ENCODE measurements around the gene SIL1.
A peak's percentile ranks its signal among the peaks of the same experiment; 100 is the strongest.
"Not testable (repeated sequence)": the region's sequence is repeated elsewhere in the genome, so short reads cannot be mapped to it uniquely, and the experiment has no call there.

SIL1 gene

DNA sequence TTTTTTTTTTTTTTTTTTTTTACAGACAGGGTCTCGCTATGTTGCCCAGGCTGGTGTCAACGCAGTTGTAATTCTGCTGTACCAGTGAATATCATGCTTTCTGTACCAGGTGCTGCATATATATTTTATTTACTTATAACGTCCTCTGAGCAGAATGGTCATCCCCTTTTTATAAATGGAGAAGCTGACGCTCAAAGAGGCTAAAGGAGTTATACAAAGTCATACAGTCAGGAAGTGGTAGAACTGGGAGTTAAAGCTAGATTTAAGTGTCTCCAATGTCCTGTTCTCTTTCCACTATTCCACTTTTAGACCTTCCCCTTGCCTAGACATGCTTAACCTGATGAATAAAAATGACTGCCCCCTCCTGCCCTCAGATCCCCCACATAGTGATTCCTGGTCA is 1.2 kb upstream of the SIL1 start:
- DNase-seq (ENCODE audit: low read depth), result no peak

- no peak for DNase-seq (ENCODE audit: low read depth)
Measured at GRCh38 chr5:139196296-139196956, 1.7 kb downstream of the SIL1 start.

- no peak for DNase-seq (ENCODE audit: low read depth)
Measured at GRCh38 chr5:139194486-139194885, 3.7 kb downstream of the SIL1 start.

GRCh38 chr5:139193928-139194327 is 4.2 kb downstream of the SIL1 start:
- DNase-seq (ENCODE audit: low read depth), result no peak

DNA sequence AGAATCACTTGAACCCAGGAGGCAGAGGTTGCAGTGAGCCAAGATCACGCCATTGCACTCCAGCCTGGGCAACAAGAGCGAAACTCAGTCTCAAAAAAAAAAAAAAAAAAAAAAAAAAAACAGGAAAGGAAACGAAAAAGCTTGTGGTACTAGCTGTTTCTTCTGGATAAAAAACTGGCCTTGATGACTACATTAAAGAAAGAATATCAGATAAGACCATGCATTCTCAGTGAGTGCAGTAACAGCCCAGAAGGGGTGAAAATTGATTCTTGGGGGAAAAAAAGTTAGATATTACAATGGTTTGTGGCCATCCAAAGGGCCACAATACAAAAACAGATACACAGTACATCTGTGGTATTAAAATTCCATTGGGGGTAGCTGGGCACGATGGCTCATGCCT is 5.3 kb downstream of the SIL1 start:
- not testable (repeated sequence) for DNase-seq (ENCODE audit: low read depth)

- not testable (repeated sequence) for DNase-seq (ENCODE audit: low read depth)
Measured at GRCh38 chr5:139191954-139192353, 6.2 kb downstream of the SIL1 start.

DNA sequence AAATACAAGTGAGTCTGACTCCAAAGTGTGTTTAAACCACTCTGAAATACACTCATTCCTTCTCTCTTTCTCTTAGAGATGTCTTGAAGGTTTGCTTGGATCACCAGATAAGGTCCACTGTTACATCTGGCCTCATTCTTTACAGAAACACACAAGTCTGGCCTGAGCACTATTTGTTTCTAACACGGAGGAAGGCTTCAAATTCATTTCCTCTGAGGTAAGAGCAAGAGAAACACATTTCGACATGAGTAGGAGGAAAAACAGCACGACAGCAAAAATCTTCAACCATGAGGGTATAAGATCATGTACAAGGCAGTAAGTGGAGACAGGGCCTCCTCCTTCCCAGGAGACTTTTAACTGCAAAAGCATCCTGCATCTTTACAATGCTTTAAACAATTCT is 8.0 kb downstream of the SIL1 start:
- DNase-seq (ENCODE audit: low read depth), result peak; percentile 52

DNA sequence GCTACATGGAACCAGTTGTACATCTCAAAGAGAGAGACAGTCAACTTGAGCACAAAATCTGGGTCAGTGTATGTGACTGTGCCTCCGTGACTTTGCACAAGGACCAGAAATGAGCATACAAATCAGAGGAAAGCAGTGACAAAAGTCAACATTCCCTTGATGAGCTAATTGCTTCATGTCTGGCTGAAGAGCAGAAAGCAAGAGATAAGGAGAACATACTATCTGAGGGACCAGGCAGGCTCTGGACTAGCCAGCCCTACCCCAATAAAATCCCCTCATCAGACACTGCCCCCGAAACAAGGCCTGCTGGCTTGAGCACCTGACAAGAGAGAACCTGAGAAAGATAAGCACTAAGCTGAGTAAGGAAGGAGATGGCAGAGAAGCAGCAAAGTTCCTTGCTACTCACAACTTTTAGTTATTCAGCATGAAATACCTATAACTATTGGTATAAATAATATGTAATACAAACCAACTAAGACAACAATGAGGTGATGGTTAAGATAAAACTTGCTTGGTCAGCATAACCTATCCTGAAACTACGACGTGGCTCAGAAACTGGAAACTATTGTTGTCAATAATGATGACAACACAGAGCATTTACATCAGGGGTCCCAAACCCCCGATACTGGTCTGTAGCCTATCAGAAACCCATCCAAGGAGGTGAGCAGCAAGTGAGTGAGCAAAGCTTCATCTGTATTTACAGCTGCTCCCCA is 9.5 kb downstream of the SIL1 start:
- DNase-seq (ENCODE audit: low read depth), result no peak

GRCh38 chr5:139186752-139187326 is 11.3 kb downstream of the SIL1 start:
- no peak for DNase-seq (ENCODE audit: low read depth)

DNA sequence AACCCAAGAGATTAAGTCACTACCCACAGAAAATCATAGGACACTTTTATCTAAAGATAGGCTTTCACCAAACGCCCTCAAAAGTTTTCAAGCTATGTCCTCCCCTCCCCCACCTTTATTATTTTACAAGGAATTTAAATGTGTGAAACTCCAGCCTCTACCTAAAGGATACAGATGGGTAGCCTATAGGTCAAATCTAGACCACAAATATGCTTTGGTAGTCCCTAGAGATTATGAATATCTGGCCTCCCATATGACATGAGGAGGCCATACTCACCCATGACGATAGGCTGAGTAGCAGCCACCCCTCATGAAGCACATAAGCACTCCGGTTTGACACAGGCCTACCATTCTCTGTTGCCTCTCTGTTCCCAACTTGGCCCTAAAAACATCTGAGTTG is 11.9 kb downstream of the SIL1 start:
- no peak for DNase-seq (ENCODE audit: low read depth)

DNA sequence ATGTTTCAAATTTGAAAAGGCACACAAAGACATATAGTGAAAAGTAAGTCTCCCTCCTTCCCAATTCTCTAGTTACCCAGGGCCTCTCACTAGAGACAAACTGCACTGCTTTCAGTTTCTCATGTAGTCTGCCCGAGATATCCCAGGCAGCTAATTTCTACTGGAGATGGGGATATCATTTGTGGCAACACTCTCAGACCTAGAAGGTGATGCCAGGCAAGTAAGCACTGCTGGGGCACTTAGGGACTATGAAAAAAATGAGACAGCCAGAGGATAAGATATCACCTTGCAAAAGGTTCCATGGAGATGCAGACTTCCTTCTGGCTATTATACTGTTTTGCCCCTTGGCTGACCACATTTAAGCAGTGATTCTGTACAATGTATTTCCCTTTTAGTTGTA is 12.6 kb downstream of the SIL1 start:
- no peak for DNase-seq (ENCODE audit: low read depth)

- no peak for DNase-seq (ENCODE audit: low read depth)
Measured at GRCh38 chr5:139183502-139183901, 14.7 kb downstream of the SIL1 start.

DNA sequence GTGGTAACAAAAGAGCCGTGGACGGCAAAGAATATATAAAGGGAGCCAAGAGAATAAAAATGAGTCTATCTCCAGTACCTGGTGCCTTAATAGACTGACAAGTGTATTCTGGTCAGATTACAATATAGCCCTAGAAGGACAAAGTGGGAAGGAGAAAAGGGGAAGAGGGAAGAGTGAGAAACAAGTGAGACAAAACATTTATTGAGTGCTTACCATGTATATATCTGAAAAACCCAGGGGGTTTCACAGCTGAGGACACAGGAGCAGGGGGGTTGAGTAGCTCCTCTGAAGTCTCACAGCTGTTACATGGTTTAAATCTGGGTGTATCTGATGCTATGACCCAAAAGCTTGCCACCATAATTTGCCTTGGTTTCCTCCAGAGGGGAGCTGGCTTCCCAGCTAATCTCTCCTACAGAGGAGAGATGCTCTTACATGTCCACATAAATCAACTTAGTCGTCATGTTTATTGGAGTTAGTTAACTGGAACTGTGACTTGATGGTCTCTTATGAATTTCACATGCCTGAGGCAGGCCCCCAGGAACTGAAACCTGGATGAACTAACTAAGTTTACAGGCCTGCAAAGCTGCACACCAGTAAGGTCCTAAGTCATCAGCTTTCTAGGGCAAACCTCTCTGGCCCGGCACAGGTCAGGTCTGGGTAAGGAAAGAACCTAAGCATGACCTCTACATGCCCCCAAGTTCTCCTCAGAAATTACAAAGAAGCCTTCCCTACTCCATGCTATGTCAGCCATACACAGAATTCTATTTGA is 15.5 kb downstream of the SIL1 start:
- DNase-seq (ENCODE audit: low read depth), result no peak

DNA sequence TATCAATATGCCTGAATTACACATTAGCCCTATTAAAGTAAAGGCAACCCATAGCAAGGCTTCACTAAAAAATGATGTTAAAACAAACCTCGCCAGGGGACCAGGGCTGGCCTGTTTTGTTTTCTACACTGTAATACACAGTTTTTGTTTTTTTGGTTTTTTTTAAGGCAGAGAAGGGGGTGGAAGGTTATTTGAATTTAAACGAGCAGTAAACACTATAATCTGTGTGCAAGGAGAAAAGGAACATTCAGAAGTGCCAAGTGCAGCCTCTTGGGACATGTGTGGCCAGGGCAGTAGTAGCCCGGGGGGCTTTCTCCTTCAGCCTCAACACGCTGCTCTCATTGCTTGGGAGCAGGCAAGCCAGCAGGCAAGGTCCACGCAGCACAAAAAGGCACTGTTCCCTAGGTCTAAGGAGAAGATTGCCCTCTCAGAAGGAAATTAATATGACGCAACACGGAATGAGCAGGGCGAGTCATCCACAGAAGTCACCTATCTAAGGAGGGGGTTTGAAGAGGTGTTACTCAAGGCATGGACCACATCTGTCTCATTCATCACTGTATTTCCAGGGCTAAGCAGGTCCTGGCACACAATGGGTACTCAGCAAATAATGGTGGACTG is 16.2 kb downstream of the SIL1 start:
- DNase-seq (ENCODE audit: low read depth), result no peak

DNA sequence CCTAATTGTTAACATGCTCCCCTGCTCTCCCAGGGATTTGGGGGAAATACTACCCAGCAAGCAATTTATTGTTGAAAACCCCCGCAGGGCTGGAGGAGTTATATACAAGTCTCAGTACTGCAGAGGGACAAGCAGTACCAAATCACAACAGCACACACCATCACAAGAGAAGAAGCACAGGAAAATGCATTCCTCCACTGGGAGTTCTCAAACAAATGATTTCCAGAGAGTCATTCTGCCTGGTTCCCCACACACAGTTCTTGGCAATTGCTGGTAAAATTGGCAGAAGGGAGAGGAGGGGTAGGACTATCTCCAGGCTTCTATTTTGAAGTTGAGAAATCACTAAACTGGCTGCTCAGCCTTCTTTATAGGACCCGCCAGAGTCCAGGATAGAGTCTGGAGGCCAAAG is 16.8 kb downstream of the SIL1 start:
- peak; percentile 52 for DNase-seq (ENCODE audit: low read depth)

- DNase-seq (ENCODE audit: low read depth), result no peak
Measured at GRCh38 chr5:139180850-139181249, 17.3 kb downstream of the SIL1 start.

GRCh38 chr5:139179778-139180513 is 18.2 kb downstream of the SIL1 start:
- DNase-seq (ENCODE audit: low read depth), result not testable (repeated sequence)

DNA sequence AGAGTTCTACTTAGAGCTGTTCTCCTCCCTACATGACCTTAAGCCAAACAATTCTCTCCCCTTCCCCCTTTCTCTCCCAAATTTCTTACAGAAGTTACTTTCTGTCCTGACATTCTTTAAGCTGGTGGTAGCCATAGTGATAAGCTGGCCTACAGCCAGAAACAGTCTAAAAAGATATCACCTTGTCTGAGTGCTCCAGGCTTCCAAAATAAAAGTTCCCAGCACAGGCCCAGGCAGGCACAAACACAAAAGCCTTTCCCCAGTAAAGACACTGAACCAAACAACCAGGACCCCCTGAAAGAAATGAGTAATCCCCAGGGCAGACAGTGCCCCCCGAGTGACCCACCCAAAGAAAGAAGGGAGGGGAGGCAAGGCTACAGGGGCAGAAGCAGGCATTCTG is 19.2 kb downstream of the SIL1 start:
- DNase-seq (ENCODE audit: low read depth), result no peak

DNA sequence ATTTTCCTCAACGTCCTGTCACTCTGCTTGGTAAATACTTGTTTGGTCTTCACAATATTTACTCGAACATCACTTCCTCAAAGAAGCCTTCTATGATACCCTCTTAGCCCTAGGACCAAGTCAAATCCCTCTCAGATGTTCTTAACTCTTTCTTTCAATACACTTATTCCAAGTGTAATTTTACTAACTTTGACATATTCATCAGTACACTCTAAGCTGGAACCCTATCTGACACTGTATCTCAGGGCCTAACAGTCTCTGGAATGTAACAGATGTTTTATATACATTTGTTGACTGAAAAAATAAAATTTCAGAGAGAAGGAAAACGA is 19.6 kb downstream of the SIL1 start:
- DNase-seq (ENCODE audit: low read depth), result no peak

DNA sequence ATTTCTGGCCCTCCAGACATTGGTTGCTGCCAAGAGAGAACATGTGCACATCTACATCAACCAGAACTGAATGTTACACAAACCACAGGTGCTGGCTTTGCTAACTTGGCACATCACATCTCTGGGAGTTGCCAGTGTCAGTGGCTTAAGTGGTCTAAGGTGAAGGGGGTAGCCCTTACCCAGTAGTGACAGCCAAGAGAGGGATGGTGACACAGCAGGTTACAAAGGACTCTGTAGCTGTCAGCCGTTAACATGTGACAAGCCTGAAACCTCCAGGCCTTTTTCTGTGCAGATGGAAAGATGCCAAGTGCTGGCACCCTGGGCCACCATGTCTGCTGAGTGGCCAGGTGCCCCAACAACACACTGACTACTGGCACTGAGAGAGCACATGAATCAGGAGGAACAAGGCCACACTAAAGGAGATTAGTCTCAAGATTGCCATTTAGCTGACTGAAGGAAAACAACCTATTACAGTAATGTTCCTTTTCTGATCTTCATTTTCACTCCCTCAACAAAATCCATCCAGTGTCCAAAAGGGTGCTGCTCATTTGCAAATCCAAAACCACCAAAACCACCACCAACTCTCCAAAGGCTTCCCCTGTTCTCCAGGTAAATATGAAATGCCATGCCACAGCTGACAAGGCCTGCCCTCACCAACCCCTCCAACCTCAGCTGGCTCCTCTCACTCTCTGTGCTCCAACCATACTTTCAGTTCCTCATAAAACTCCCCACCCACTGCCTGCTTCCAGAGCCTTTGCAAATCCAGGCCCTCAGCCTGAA is 20.2 kb downstream of the SIL1 start:
- DNase-seq (ENCODE audit: low read depth), result no peak

DNA sequence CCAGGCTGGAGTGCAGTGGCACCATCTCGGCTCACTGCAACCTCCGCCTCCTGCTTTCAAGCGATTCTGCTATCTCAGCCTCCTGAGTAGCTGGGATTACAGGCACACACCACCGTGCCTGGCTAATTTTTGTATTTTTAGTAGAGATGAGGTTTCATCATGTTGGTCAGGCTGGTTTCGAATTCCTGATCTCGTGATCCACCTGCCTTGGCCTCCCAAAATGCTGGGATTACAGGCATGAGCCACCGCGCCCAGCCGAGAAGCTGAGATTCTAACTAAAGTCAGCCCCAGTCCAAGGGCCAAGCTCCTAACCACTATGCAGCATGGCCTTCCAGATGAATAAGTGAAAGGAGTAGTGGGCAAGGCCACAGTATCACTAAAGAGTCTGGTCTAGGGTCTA is 20.9 kb downstream of the SIL1 start:
- DNase-seq (ENCODE audit: low read depth), result not testable (repeated sequence)
